Right lobe of liver (tissue), 6 donors: ENCODE results near the gene TRRAP. TPM values are rescaled to one million over a fixed set of nuclear protein-coding genes. Genes with fewer than 3 reads are reported as not detected.

ENCODE experiments used
- ATAC-seq, 4 donors: fragments of 200-7000 bp; cut with Tn5 transposase; one replicate each; pipeline ENCODE4 v1.9.1; 2020; ENCODE audit warnings: mild to moderate bottlenecking in 4 of 4, moderate library complexity in 4 of 4
- DNase-seq, 3 donors: peaks; one replicate each; pipeline ENCODE4 v3.0.0-alpha.2; 2020
- H3K27ac ChIP-seq, 3 donors: fragments of 200-600 bp; one replicate each; pipeline ENCODE4 v1.8.0; 2022
- H3K27me3 ChIP-seq, 2 donors: fragments of 200-600 bp; one replicate each; pipeline ENCODE4 v1.8.0; 2022
- H3K36me3 ChIP-seq, 4 donors: fragments of 200-600 bp; sonication (generic) in 1 of 4; one replicate each; pipeline versions ENCODE4 v1.5.1 to v1.8.0; 2017 to 2022; ENCODE audit warnings: control low read depth in 1 of 4
- H3K4me1 ChIP-seq, 4 donors: fragments of 200-600 bp; sonication (generic) in 1 of 4; one replicate each; pipeline versions ENCODE4 v1.5.1 to v1.8.0; 2017 to 2022; ENCODE audit warnings: control low read depth in 1 of 4
- H3K4me3 ChIP-seq, 3 donors: fragments of 200-600 bp; one replicate each; pipeline ENCODE4 v1.8.0; 2022
- H3K9me3 ChIP-seq, 4 donors: fragments of 200-600 bp; sonication (generic) in 1 of 4; one replicate each; pipeline versions ENCODE4 v1.5.1 to v1.8.0; 2017 to 2022; ENCODE audit warnings: control low read depth in 1 of 4
- CTCF ChIP-seq, 4 donors: fragments of 200-600 bp in 3 of 4; fragments of 450-650 bp in 1 of 4; IDR thresholded peaks; one replicate each; pipeline versions ENCODE4 v1.5.1 to v1.8.0; 2016 to 2022; ENCODE audit warnings: antibody characterized with exemption in 4 of 4, mild to moderate bottlenecking in 2 of 4
- POLR2A ChIP-seq: fragments of 450-650 bp; IDR thresholded peaks from one replicate; pipeline ENCODE4 v1.6.1; 2017; ENCODE audit warnings: antibody characterized with exemption, mild to moderate bottlenecking
- WGBS: methylation state at CpG from one replicate; pipeline ENCODE4 v1.1.6; 2018; ENCODE audit warnings: low coverage, low lambda C conversion rate; ENCODE audit not compliant: insufficient coverage; ENCODE audit errors: missing lambda C conversion rate; 5-methylcytosine and 5-hydroxymethylcytosine counted together
- intact Hi-C, 2 donors: fragments of 100-400 bp; cut with DNase I; formaldehyde crosslinking; loops; one replicate each; pipeline versions ENCODE4 v1.11.2 to v1.14.1; 2022
- total RNA-seq, 6 experiments: library from RNA; depleted of rRNA in 2 of 6; stranded (reverse); fragments of >200 nt in 2 of 6; fragmentation: NEBNext Ultra II Directional in 3 of 6; extraction: Animal tissue kit (Norgen Biotek cat#: 25700) in 3 of 6; gene quantifications; one replicate each; pipeline versions ENCODE4 v1.1.0 to v1.2.4, GENCODE V29; 2016 to 2023
- donor health status: DM: no; HTN: yes; CAD: no.
- donor health status: DM: no; HTN: no; CAD: no.
- donor health status: DM: no; HTN: no; CAD: no.
- donor health status: DM: no; HTN: yes; CAD: no.
- donor health status: DM: no; HTN: yes; CAD: no.

The TRRAP gene
- total RNA-seq, 6 experiments from 2014 or later, result 16.1 to 20.5 (median 18.6) TPM

DNA sequence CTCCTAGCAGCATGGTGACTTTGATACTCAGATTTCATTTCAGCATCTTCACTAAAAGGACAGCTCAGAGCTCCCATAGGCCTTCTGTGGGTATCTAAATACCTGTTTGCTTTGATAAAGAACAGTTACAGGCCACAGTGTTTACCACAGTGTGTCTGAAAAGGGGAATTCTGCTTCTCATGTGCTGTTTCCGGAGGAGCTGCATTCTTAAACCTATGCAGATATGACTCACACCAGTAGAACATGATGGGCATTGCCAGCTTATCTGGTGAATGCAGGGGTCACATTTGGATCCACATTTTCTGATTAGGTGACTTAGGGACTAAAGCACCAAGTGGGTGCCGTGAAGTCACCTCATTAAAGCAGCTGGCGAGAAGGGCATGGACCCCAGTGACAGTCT lies 52.6 kb downstream of the TRRAP start:
- intact Hi-C loops, result no loop called here
- H3K36me3 ChIP-seq, result peaks cover 5 to 95% (median 44%) of the 10 kb centered on the region in 4 donors
- H3K4me1 ChIP-seq, result no peaks in the 10 kb centered on the region
- H3K4me3 ChIP-seq, result no peak overlapping the region
- DNase-seq (no peak), ATAC-seq (no peak)
- H3K27ac ChIP-seq, result no peak overlapping the region
- no peak for TF ChIP-seq CTCF (IDR thresholded peaks at IDR 0.05)
- TF ChIP-seq POLR2A, result no peak
- H3K27me3 ChIP-seq, result no peaks in the 10 kb centered on the region
- no peaks in the 10 kb centered on the region for H3K9me3 ChIP-seq
- WGBS, result 80% methylated on average over 1 of the region's 3 CpGs

DNA sequence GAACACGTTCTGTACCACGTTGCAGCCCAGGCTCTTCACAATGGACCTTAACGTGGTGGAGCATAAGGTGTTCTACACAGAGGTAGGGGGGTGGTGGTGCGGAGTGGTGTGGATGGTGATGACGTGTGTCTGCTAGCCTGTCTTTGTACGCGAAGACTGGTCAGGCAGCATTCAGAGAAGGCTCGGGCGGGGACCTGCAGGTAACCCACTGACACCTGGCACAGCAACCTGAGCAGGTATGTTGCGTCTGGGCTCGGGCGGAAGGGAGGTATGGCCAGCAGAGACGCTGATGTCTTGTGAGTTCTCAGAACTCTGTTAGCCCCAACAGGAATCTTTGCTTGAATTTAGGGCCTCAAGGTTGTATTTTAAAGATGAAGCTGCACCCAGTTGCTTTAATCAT lies 55.0 kb downstream of the TRRAP start:
- TF ChIP-seq CTCF (IDR thresholded peaks at IDR 0.05) (no peak), POLR2A (no peak)
- intact Hi-C loops, result no loop called here
- no peak for DNase-seq

DNA sequence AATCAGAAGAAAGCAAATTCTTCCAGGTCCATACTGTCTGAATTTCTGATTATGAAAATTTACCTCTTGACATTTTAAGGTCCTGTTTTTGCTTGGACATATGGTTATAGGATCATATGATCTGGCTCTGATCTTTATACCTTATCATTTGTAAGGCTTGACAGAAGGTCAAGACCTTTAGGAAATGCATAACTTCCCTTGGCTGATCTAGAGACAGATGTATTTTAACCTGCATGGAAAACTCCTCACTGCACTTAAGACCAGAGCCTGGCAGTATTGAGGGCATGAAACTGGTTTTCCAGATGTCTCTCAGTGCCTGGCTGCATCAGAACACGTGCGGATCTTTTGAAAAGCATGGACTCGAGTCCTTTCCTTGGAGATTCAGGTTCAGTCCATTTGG lies 55.9 kb downstream of the TRRAP start:
- H3K9me3 ChIP-seq, result no peaks in the 10 kb centered on the region
- no peaks in the 10 kb centered on the region for H3K4me1 ChIP-seq

More for the DNA sequence above, 55.0 kb downstream of the TRRAP start:
- peaks cover 11 to 96% (median 50%) of the 10 kb centered on the region in 4 donors for H3K36me3 ChIP-seq
- WGBS, result 87% methylated on average over 4 of the region's 13 CpGs
- H3K27ac ChIP-seq, result no peak overlapping the region
- H3K4me3 ChIP-seq, result no peak overlapping the region
- H3K9me3 ChIP-seq, result no peaks in the 10 kb centered on the region
- no peaks in the 10 kb centered on the region for H3K4me1 ChIP-seq
- ATAC-seq, result no peak
- H3K27me3 ChIP-seq, result no peaks in the 10 kb centered on the region

DNA sequence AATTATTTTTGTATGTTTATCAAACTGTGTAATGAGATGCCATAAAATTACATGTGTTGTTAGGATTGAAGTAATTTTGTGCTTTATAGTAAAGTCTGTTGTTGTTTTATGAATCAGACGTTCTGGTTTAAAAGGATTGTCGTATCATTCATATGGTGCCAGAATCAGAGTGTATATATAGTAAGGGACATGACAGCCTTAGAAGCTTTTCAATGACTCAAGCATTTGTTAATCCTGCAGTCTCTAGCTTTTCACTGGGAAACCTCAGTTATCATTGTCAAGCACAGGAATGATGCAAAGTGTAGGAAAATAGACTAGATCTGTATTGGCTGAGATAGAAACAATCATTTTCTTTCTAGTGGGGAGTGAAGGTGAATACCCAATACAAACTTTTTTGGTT lies 57.5 kb downstream of the TRRAP start:
- Histone ChIP-seq H3K27me3 (no peaks in the 10 kb centered on the region), H3K4me1 (no peaks in the 10 kb centered on the region), H3K4me3 (no peak overlapping the region), H3K9me3 (no peaks in the 10 kb centered on the region), H3K27ac (no peak overlapping the region), H3K36me3 (peaks cover 11 to 96% (median 53%) of the 10 kb centered on the region in 4 donors)
- 90% methylated on average over 2 of the region's 2 CpGs for WGBS
- TF ChIP-seq POLR2A, result no peak
- no peak for TF ChIP-seq CTCF (IDR thresholded peaks at IDR 0.05)
- intact Hi-C loops, result no loop called here
- no peak for DNase-seq
- no peak for ATAC-seq

More for the DNA sequence above, 55.9 kb downstream of the TRRAP start:
- Histone ChIP-seq H3K36me3 (peaks cover 11 to 96% (median 50%) of the 10 kb centered on the region in 4 donors), H3K27ac (no peak overlapping the region), H3K4me3 (no peak overlapping the region), H3K27me3 (no peaks in the 10 kb centered on the region)
- TF ChIP-seq POLR2A (no peak), CTCF (IDR thresholded peaks at IDR 0.05) (no peak)
- no peak for ATAC-seq
- WGBS, result no CpG with 5 or more reads among the region's 3 CpGs
- intact Hi-C loops, result no loop called here
- DNase-seq, result no peak

- Histone ChIP-seq H3K4me3 (no peak overlapping the region), H3K9me3 (no peaks in the 10 kb centered on the region), H3K4me1 (no peaks in the 10 kb centered on the region), H3K27ac (no peak overlapping the region), H3K36me3 (peaks cover 0 to 60% (median 30%) of the 10 kb centered on the region in 4 donors), H3K27me3 (no peaks in the 10 kb centered on the region)
- TF ChIP-seq POLR2A (no peak), CTCF (IDR thresholded peaks at IDR 0.05) (no peak)
- 94% methylated on average over 6 of the region's 6 CpGs for WGBS
- ATAC-seq (no peak), DNase-seq (no peak)
- intact Hi-C loops, result no loop called here
Observed at GRCh38 chr7:98943336-98943735, 65.0 kb downstream of the TRRAP start.
